Astrocyte (in vitro differentiated cells and primary cell): Measurements from ENCODE around the gene IQUB. TPM values are rescaled to one million over a fixed set of nuclear protein-coding genes. Genes with fewer than 3 reads are reported as not detected.
A peak's percentile ranks its signal among the peaks of the same experiment; 100 is the strongest.

Source experiments
- DNase-seq: peaks from one replicate; pipeline ENCODE4 v3.0.0-alpha.2; 2010; ENCODE audit warnings: low read depth
- FAIRE-seq: peaks from 2 replicates; lab custom pipeline; 2011; peaks lifted over from hg19 to GRCh38; lab: Jason Lieb, UNC
- H2AFZ ChIP-seq: 2 replicates; pipeline ENCODE4 v1.6.0; 2012; ENCODE audit warnings: low read depth, low read length, inconsistent platforms
- H3K27ac ChIP-seq: 2 replicates; pipeline ENCODE4 v1.5.1; 2011; ENCODE audit warnings: low read depth, low read length, inconsistent platforms
- H3K27me3 ChIP-seq: 2 replicates; pipeline ENCODE4 v1.6.0; 2011; ENCODE audit warnings: low read length, inconsistent platforms; ENCODE audit not compliant: insufficient read depth
- H3K36me3 ChIP-seq: 2 replicates; pipeline ENCODE4 v1.5.1; 2011; ENCODE audit warnings: low read length, inconsistent platforms; ENCODE audit not compliant: insufficient read depth
- H3K4me1 ChIP-seq: 2 replicates; pipeline ENCODE4 v1.5.1; 2011; ENCODE audit warnings: low read length, inconsistent platforms; ENCODE audit not compliant: insufficient read depth
- H3K4me2 ChIP-seq: 2 replicates; pipeline ENCODE4 v1.6.0; 2012; ENCODE audit warnings: low read length, inconsistent platforms
- H3K4me3 ChIP-seq: 2 replicates; pipeline ENCODE4 v1.5.1; 2011; ENCODE audit warnings: low read depth, mild to moderate bottlenecking, low read length, inconsistent platforms; ENCODE audit not compliant: insufficient read depth
- H3K79me2 ChIP-seq: 2 replicates; pipeline ENCODE4 v1.6.0; 2012; ENCODE audit warnings: mild to moderate bottlenecking, low read length, inconsistent platforms; ENCODE audit not compliant: insufficient read depth
- H3K9ac ChIP-seq: 2 replicates; pipeline ENCODE4 v1.6.0; 2012; ENCODE audit warnings: mild to moderate bottlenecking, low read length, inconsistent platforms
- H3K9me3 ChIP-seq: 2 replicates; pipeline ENCODE4 v1.5.1; 2012; ENCODE audit warnings: low read depth, mild to moderate bottlenecking, low read length, inconsistent platforms; ENCODE audit not compliant: insufficient read depth
- H4K20me1 ChIP-seq: 2 replicates; pipeline ENCODE4 v1.6.0; 2012; ENCODE audit warnings: low read length, inconsistent platforms; ENCODE audit not compliant: insufficient read depth
- H3K27ac Mint-ChIP-seq: one replicate; pipeline ENCODE4 v1.8.0; 2021; ENCODE audit warnings: mild to moderate bottlenecking, mixed read lengths; ENCODE audit not compliant: unreplicated experiment
- H3K27me3 Mint-ChIP-seq: one replicate; pipeline ENCODE4 v1.8.0; 2021; ENCODE audit warnings: low read depth, mixed read lengths; ENCODE audit not compliant: unreplicated experiment
- H3K36me3 Mint-ChIP-seq: one replicate; pipeline ENCODE4 v1.8.0; 2021; ENCODE audit warnings: low read depth, mixed read lengths; ENCODE audit not compliant: unreplicated experiment
- H3K4me1 Mint-ChIP-seq: one replicate; pipeline ENCODE4 v1.8.0; 2021; ENCODE audit warnings: low read depth, mixed read lengths; ENCODE audit not compliant: unreplicated experiment
- H3K4me3 Mint-ChIP-seq: one replicate; pipeline ENCODE4 v1.8.0; 2021; ENCODE audit warnings: mild to moderate bottlenecking, moderate library complexity, mixed read lengths; ENCODE audit not compliant: unreplicated experiment
- H3K9me3 Mint-ChIP-seq: one replicate; pipeline ENCODE4 v1.8.0; 2021; ENCODE audit warnings: mild to moderate bottlenecking, mixed read lengths; ENCODE audit not compliant: unreplicated experiment
- EZH2 ChIP-seq: IDR thresholded peaks from 2 replicates; pipeline ENCODE4 v1.6.1; 2012; ENCODE audit warnings: mild to moderate bottlenecking, low read length, inconsistent platforms; ENCODE audit not compliant: insufficient read depth
- total RNA-seq: library from RNA; stranded (reverse); gene quantifications from 2 replicates; pipeline ENCODE4 v1.2.1, GENCODE V29; 2021
- TF ChIP-seq, protein P1 (sequence below): IDR thresholded peaks from 2 replicates; pipeline ENCODE4 v1.5.1; 2011; ENCODE audit warnings: low read depth, mild to moderate bottlenecking, inconsistent platforms, low read length, moderate library complexity; ENCODE audit not compliant: insufficient read depth

IQUB gene
- total RNA-seq, 1 donor from 2014 or later = 0.59 TPM

DNA sequence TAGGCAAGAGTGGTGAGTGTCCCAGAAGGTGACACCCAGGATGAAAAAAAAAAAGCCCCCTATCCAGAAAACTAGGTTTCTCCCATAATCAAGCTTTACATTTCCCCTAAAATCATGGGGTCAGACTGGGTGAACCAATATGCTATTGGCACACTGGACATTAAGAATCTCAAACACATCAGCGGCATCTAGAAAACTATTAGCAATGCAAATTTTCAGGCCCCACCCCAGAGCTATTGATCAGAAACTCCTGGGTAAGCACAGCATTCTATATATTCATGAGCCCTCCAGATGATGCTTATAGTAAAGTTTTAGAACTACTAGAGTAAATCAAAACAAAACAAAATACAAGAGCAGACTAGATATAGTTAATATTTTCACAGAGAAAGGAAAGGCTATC is 36.4 kb downstream of the IQUB start:
- FAIRE-seq (no peak), DNase-seq (no peak)
- no peaks in the 10 kb centered on the region for H3K36me3 Mint-ChIP-seq
- H3K4me3 Mint-ChIP-seq = no peak overlapping the region
- Histone ChIP-seq H3K27ac (no peak overlapping the region), H4K20me1 (no peaks in the 10 kb centered on the region), H3K4me1 (no peaks in the 10 kb centered on the region), H2AFZ (no peak overlapping the region), H3K36me3 (no peaks in the 10 kb centered on the region), H3K4me2 (no peak overlapping the region), H3K9me3 (no peaks in the 10 kb centered on the region), H3K27me3 (no peaks in the 10 kb centered on the region), H3K4me3 (no peak overlapping the region), H3K9ac (no peak overlapping the region), H3K79me2 (no peaks in the 10 kb centered on the region)
- no peaks in the 10 kb centered on the region for H3K27me3 Mint-ChIP-seq
- no peaks in the 10 kb centered on the region for H3K9me3 Mint-ChIP-seq
- no peak for TF ChIP-seq EZH2
- TF ChIP-seq, protein P1, sequence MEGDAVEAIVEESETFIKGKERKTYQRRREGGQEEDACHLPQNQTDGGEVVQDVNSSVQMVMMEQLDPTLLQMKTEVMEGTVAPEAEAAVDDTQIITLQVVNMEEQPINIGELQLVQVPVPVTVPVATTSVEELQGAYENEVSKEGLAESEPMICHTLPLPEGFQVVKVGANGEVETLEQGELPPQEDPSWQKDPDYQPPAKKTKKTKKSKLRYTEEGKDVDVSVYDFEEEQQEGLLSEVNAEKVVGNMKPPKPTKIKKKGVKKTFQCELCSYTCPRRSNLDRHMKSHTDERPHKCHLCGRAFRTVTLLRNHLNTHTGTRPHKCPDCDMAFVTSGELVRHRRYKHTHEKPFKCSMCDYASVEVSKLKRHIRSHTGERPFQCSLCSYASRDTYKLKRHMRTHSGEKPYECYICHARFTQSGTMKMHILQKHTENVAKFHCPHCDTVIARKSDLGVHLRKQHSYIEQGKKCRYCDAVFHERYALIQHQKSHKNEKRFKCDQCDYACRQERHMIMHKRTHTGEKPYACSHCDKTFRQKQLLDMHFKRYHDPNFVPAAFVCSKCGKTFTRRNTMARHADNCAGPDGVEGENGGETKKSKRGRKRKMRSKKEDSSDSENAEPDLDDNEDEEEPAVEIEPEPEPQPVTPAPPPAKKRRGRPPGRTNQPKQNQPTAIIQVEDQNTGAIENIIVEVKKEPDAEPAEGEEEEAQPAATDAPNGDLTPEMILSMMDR = no peak
- H3K27ac Mint-ChIP-seq = no peak overlapping the region
- no peaks in the 10 kb centered on the region for H3K4me1 Mint-ChIP-seq

DNA sequence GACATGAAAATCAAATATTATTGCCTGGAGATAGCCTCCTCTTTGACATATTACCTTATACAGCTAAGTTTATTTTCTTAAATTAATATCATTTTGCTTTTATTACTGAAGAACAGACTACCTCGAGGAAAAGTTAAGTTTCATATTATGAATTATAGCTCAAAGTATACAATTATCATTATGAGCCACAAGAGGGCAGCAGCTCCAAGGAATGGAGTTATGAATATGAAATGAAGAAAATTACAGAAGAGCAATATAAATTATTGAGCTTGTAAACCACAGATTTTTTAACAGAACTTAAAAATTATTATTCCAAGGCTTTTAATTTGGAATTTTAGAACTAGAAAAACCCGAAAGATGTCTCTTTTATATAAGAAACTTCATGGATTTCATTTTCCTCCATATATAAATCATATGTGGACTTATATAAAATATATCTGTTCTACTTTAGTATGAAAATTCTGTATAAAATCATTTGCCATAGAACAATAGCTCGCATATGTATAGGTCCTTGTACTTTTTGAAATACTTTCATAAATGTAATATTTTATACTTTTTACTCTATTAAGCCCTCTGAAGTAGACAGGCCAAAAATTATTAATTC is 40.1 kb downstream of the IQUB start:
- DNase-seq (no peak), FAIRE-seq (no peak)
- no peaks in the 10 kb centered on the region for H3K4me1 Mint-ChIP-seq
- no peak overlapping the region for H3K27ac Mint-ChIP-seq
- Histone ChIP-seq H3K9me3 (no peaks in the 10 kb centered on the region), H2AFZ (no peak overlapping the region), H3K9ac (no peak overlapping the region), H3K36me3 (no peaks in the 10 kb centered on the region), H3K27ac (no peak overlapping the region), H3K4me2 (no peak overlapping the region), H3K4me3 (no peak overlapping the region), H3K27me3 (no peaks in the 10 kb centered on the region), H3K4me1 (no peaks in the 10 kb centered on the region), H3K79me2 (no peaks in the 10 kb centered on the region), H4K20me1 (no peaks in the 10 kb centered on the region)
- H3K36me3 Mint-ChIP-seq = no peaks in the 10 kb centered on the region
- no peaks in the 10 kb centered on the region for H3K9me3 Mint-ChIP-seq
- no peaks in the 10 kb centered on the region for H3K27me3 Mint-ChIP-seq
- H3K4me3 Mint-ChIP-seq = no peak overlapping the region
- no peak for TF ChIP-seq EZH2
- TF ChIP-seq, protein P1 = peak; percentile 52

DNA sequence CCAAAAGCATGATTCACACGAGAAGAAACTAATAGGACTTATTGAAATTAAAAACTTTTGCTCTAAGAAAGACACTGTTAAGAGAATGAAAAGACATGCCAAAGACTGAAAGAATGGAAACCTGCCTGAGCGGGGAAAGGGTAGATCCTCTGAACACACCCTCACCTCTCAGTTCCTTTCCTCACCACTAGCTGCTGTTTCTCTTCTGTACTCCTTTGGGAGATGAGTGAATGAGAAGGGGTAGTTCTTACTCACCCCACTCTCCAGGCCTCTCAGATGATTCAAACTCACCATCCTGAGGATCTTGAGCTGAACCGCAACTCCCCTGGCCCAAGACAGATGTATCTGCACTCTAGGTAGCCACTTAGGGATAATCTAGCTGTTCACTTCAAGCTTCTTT is 41.9 kb downstream of the IQUB start:
- Mint-ChIP-seq H3K27ac (no peak overlapping the region), H3K9me3 (no peaks in the 10 kb centered on the region), H3K27me3 (no peaks in the 10 kb centered on the region), H3K4me1 (no peaks in the 10 kb centered on the region), H3K36me3 (no peaks in the 10 kb centered on the region), H3K4me3 (no peak overlapping the region)
- Histone ChIP-seq H3K27ac (no peak overlapping the region), H4K20me1 (no peaks in the 10 kb centered on the region), H3K9me3 (no peaks in the 10 kb centered on the region), H3K9ac (no peak overlapping the region), H3K4me3 (no peak overlapping the region), H3K79me2 (no peaks in the 10 kb centered on the region), H3K4me1 (no peaks in the 10 kb centered on the region), H3K36me3 (no peaks in the 10 kb centered on the region), H3K4me2 (no peak overlapping the region), H3K27me3 (no peaks in the 10 kb centered on the region), H2AFZ (no peak overlapping the region)
- TF ChIP-seq, protein P1 = no peak
- TF ChIP-seq EZH2 = no peak
- FAIRE-seq (no peak), DNase-seq (no peak)
